GM21423 (cell line): ENCODE results near the gene CAMP.
A peak's percentile ranks its signal among the peaks of the same experiment; 100 is the strongest.
"Not testable (repeated sequence)": the region's sequence is repeated elsewhere in the genome, so short reads cannot be mapped to it uniquely, and the experiment has no call there.

Experiments used
- ATAC-seq: cut with Tn5 transposase; IDR thresholded peaks from one replicate; pipeline ENCODE4 v1.9.1; 2021; ENCODE audit warnings: mild to moderate bottlenecking, moderate library complexity; ENCODE audit not compliant: unreplicated experiment

Gene CAMP

DNA sequence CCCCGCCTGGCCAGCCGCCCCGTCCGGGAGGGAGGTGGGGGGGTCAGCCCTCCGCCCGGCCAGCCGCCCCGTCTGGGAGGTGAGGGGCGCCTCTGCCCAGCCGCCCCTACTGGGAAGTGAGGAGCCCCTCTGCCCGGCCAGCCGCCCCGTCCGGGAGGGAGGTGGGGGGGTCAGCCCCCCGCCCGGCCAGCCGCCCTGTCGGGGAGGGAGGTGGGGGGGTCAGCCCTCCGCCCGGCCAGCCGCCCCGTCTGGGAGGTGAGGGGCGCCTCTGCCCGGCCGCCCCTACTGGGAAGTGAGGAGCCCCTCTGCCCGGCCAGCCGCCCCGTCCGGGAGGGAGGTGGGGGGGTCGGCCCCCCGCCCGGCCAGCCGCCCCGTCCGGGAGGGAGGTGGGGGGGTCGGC is 11.5 kb upstream of the CAMP start:
- ATAC-seq, result not testable (repeated sequence)

- no peak for ATAC-seq
These were observed 9.1 kb upstream of the CAMP start for GRCh38 chr3:48214225-48214624.

GRCh38 chr3:48215019-48215418 is 8.3 kb upstream of the CAMP start:
- ATAC-seq, result no peak

GRCh38 chr3:48215466-48215865 is 7.8 kb upstream of the CAMP start:
- ATAC-seq, result no peak

GRCh38 chr3:48215876-48216275 is 7.4 kb upstream of the CAMP start:
- no peak for ATAC-seq

DNA sequence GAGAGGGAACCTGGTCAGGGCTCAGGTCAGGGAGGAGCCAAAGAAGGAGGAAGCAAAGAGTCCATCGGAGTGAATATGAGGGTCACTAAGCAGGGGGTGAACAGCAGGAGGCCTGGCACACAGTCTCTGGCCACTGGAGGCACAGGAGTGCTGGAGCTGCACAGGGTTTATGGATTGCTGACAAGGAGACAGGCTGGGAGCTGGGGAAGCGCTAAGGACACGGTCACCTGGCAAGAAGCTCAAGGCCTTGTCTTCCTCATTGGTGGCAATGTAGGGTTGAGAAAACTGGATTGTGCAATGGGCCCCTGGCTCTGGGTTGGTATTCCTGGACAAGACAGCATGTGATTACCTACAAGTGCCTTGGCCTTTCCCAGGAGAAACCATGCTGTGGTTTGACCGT is 5.8 kb upstream of the CAMP start:
- ATAC-seq, result no peak

DNA sequence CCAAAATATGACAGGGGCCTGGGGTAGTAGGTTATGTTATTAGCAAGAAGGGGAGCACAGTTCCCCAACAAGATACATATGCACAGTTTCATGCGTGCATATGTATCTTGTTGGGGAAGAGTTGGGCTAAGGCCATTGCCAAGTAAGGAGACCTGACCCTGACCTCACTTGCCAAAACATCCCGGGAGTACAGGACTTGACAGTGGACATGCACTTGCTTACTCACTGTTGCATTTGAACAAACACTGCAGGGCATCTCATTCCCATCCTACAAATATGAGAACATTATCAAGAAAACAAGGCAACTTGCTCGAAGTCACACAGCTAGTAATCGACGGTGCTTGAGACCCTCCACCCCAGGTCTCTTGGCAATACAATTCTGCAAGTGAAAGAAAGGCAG is 4.8 kb upstream of the CAMP start:
- ATAC-seq, result no peak

DNA sequence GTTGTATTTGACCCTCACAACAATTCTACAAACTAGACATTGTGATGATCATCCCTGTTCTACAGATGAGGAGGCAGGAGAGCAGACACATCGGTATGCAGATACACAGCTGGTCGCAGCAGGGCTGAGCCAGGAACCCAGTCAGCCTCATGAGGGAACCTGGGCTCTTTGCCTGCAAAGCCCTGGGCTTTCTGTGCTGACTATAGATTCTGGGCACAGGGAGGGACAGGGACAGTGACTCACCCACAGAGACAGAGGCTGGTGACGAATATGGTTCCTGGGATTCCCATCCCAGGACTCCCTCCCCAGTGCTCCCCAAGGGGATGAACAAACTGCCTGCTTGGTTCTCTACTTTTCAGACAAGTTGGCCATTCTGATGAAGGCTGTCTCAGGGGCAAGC is 3.8 kb upstream of the CAMP start:
- ATAC-seq, result no peak

- ATAC-seq, result no peak
These were observed 2.5 kb upstream of the CAMP start for GRCh38 chr3:48220746-48221145.

- ATAC-seq, result no peak
These were observed 2.3 kb downstream of the CAMP start for GRCh38 chr3:48225587-48225986.

DNA sequence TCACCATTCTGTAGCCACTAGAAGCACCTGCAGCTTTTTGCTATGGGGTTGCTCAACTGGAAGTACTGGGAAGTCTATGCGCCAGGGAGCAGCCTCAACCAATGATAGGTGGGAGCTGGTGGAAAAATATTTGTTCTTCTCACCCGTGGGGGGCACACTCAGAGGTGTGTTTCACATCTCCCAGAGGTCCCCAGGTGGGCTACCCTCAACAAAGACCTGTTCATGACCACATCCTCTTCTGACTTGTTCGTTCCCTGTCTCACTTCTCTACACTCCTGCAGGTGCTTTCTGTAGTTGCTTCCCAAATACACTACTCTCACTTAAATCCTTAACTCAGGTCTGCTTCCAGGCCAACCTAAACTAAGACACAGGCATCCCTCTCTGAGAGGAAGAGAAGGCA is 3.6 kb downstream of the CAMP start:
- no peak for ATAC-seq

DNA sequence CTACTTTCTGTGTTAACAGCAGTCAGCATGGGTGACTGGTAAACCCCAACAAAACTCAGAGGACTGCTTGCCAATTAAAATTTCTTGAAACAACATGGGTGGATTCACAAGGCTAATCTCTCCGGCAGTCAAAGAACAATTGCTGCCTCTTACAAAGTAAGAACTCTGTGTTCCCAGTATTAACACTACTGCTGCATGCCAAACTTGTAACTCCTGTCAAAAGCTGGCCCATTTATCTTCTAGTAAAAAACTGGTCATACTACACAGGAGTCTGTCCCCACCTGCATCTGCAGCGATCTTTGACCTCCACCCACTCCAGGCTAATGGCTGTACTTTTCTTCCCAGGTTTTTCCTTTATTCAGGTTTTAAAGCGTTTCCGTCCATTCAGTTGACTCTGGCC is 8.9 kb downstream of the CAMP start:
- ATAC-seq, result no peak

- peak; percentile 85 for ATAC-seq
These were observed 9.4 kb downstream of the CAMP start for GRCh38 chr3:48232734-48233133.

DNA sequence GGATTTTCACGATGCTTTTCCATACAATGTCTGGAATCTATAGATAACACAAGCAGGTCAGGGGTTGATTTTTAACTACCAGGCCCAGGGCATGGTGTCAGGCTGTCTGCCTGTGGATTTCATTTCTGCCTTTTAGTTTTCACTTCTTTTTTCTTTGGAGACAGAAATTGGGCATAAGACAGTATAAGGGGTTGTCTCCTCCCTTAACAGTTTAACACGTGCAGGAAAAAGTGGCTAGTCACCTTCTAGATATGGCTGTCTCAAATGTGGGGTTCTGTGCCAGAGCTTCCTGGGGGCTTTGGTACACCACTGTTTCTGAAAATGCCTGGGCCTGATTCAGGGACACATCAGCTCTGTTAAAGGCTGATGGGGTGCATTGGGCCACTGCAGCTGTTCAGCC is 10.2 kb downstream of the CAMP start:
- ATAC-seq, result no peak

GRCh38 chr3:48236531-48236930 is 13.2 kb downstream of the CAMP start:
- no peak for ATAC-seq

GRCh38 chr3:48238531-48239085 is 15.3 kb downstream of the CAMP start:
- ATAC-seq, result no peak

DNA sequence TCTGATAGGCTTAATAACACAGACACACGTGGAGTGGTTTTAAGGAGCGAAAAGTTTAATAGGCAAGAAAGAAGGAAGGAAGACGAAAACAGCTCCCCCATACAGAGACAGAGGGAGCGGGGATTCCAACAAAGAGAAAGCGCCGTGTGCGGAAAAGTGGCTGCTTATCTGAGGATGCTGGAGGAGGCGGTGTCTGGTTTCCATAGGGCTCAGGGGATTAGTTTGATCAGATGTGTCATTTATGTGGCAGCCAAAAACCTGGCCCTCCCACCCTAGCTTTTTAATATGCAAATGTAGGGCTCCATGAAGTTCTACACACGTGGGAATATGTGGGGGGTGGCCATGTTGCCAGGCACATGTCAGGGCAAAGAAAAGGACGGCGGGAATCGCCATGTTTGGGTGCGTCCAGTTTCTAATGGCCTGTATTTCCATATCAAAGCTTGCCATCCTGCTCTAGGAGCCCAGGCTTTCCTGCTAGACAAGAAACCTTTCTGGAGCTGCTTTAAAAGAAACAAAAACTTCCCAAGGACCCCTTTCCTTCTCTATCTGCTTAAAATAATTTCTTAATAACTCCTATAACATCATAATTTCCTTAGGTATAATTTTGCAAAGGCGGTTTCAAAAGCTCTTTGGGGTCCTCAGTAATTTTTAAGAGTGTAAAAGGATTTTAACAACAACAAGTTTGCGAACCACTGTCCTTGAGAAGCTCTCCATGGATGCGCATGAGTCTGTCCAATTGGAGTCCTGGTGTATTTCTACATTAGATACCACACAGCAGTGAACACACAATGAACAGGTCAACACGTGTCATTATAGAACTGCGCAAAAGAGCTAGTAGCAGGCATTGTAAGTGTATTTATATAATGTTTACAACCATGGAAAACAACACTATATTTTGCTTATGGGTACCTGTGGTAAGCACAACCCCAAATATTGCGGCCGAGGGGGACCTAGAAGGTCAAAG is 17.0 kb downstream of the CAMP start:
- ATAC-seq, result peak; percentile 4

- ATAC-seq, result no peak
These were observed 18.6 kb downstream of the CAMP start for GRCh38 chr3:48241796-48242455.

GRCh38 chr3:48243886-48244285 is 20.6 kb downstream of the CAMP start:
- no peak for ATAC-seq

- ATAC-seq, result no peak
These were observed 21.2 kb downstream of the CAMP start for GRCh38 chr3:48244461-48244860.

DNA sequence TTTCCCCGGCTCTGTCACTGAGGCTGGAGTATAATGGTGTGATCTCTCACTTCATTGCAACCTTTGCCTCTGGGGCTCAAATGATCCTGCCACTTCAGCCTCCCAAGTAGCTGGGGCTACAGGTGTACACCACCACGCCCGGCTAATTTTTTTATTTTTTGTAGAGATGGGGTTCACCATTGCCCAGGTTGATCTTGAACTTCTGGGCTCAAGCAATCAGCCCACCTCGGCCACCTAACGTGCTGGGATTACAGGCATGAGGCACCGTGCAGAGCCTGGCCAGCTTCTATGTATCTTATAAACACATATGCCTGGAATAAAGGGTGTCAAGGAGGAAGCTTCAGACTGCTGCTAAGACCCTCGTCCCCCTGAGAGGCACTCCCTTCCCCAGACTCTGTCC is 21.8 kb downstream of the CAMP start:
- ATAC-seq, result no peak

- ATAC-seq, result no peak
These were observed 24.1 kb downstream of the CAMP start for GRCh38 chr3:48247401-48247811.
